DMS 273 (cell line): ENCODE results near the gene KCNMB4.
"Not testable (repeated sequence)": the region's sequence is repeated elsewhere in the genome, so short reads cannot be mapped to it uniquely, and the experiment has no call there.

Experiments
- DNase-seq: peaks from one replicate; lab custom pipeline; 2025; ENCODE audit not compliant: unreplicated experiment; lab: John Stamatoyannopoulos, UW

KCNMB4 gene

DNA sequence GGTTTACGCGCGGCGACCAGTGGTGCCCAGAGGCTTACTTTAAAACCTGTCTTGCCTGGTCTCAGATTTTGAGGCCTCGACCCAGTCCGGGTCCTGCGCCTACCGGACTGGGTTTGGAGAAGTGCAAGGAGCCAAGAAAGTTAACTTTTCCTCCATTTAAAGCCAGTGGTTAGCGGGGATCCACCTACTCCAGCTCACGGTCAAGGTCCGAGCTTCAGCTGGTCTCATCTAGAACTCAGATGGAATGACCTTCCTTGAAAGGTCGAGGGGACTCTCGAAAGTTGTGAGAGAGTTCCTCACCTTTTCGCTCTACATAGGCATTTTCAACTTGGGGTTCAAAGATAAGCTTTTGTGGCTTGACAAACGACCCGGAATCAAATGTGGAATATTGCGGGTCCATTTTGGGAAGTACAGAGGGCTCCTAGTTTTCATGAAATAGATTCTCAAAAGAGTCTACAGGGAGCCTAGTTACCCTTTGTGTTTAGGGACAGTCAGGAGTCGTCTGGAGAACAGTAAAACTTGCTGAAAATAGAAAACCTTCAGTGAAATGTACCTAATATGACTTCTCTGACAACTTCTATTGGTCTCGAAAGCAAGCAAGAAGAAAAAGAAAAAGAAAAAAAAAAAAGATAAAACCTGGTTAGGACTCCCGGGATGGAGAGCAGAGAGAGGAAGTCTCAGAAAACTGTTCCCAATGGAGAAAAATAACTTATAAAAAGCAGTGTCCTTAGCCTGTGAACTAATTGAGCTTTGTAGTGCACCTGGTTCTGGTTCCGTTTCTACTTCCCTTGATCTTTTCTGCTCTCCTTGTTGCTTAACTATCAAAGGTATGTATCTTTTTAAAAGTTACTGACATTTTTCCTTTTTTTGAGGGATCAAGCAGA lies 1.4 kb downstream of the KCNMB4 start:
- DNase-seq: peak; percentile 46

- DNase-seq: no peak
Observed at GRCh38 chr12:70372881-70373280, 6.8 kb downstream of the KCNMB4 start.

DNA sequence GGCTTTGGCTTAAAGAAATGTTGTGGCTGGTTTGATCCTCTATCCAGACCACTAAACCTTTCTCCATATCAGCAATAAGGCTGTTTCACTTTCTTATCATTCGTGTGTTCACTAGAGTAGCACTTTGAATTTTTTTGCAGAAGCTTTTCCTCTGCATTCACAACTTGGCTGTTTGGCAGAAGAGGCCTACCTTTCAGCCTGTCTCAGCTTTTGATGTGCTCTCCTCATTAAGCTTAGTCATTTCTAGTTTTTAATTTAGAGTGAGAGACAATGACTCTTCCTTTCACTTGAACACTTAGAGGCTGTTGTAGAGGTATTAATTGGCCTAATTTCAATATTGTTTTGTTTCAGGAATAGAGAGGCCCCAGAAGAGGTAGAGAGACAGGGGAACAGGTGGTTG lies 13.8 kb downstream of the KCNMB4 start:
- no peak for DNase-seq

GRCh38 chr12:70383484-70383883 lies 17.4 kb downstream of the KCNMB4 start:
- no peak for DNase-seq

DNA sequence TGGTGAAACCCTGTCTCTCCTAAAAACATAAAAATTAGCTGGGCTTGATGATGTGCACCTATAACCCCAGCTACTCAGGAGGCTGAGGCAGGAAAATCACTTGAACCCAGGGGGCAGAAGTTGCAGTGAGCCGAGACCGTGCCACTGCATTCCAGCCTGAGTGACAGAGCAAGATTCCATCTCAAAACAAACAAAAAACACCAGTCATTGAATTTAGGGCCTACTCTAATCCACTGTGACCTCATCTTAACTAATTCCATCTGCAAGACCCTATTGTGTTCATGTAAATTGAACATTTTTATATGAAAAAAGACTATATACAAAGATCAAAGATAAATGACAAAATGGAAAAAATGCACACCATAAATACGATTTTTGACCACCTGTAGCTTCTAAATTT lies 17.8 kb downstream of the KCNMB4 start:
- DNase-seq: no peak

GRCh38 chr12:70386771-70387170 lies 20.7 kb downstream of the KCNMB4 start:
- DNase-seq: no peak

DNA sequence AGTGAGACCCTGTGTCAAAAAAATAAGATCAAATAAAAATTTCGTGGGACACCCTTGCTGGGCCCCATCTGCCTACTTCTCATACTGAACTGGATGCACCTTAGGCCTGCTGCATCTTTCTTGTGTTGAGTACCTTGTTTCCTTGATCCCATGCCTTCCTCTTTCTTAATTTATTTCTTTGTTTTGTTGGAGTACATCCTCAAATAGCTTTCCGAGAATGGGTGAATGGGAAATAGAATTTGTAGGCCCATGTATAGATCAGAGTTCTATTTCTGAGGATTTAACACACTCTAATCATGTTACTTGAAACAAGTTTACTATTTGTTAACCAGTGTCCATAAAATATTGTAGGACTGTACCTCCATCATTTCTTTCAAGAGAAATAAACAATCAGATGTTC lies 23.6 kb downstream of the KCNMB4 start:
- DNase-seq: no peak

DNA sequence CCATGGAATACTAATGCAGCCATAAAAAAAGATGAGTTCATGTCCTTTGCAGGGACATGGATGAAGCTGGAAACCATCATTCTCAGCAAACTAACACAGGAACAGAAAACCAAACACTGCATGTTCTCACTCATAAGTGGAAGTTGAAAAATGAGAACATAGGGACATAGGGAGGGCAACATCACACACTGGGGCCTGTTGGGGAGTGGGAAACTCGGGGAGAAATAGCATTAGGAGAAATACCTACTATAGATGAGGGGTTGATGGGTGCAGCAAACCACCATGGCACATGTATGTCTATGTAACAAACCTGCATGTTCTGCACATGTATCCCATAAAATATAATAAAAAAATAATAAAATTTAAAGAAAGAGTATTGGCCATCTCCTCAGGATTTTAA lies 26.5 kb downstream of the KCNMB4 start:
- not testable (repeated sequence) for DNase-seq

DNA sequence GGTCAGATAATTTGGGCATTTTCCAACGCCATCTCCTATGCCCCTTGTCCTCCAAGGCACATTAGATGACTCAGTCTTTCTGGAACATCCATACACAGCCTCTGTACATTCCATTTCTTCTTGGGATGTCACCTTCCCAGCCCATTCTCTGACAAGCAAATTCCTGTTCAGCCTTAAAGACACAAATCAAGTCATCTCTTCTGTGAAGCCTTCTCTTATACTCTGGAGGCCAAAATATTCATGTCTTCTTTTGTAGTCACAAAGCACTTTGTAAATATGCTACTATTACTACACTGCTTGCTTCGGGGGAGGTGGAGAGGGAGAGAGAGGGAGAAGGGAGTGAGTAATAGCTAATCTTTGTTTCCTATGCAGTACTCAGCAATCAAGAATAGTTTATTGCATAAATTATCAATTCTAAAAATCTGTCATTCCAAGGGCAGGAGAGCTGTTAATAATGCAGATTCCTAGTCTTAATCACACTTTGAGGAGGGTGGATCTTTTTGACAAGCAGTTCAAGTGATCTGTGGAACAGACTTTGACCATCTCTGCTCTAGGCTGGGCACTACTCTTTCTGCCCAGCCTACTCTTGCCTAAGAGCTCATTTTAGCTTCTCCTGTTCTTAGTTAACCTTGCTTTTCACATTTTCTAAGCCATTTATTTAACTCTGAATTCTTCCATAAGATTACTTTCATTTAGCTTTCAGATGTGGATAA lies 27.9 kb downstream of the KCNMB4 start:
- DNase-seq: no peak

DNA sequence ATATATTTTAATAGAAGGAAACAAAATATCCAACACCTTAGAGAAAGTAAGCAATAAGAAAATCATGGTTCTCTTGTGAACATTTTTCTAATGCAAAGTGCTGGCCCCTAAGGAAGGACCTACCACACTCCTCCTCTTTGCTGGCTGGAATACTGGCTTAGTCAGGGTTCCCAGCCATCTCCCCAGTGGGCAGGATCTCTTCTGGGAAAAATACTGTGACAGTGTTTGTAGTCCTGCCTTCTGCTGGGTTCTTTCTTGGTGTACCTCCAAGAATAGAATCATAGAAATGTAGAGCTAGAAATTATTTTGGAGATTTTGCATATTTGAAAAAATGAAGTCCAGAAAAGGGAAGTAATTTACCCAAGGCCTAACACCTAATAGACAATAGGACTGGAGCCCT lies 31.9 kb downstream of the KCNMB4 start:
- DNase-seq: no peak

DNA sequence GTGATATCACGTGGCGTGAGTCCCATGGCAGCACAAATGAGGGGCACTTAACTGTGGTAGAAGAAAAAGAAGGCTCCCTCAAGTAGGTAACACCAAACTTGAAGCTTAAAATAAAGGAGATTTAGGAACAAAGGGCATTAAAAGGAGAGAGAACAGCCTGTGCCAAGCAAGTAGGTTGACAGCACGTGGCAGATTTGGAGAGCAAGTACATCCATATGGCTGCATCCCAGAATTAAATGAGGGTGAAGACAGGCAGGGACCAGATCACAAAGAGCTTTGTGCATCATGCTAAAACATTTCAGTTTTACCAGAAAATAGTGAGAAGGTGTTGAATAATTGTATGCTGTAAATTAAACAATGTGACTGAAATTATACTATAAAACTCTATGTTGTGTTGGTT lies 32.8 kb downstream of the KCNMB4 start:
- DNase-seq: no peak

GRCh38 chr12:70399311-70399710 lies 33.2 kb downstream of the KCNMB4 start:
- no peak for DNase-seq

DNA sequence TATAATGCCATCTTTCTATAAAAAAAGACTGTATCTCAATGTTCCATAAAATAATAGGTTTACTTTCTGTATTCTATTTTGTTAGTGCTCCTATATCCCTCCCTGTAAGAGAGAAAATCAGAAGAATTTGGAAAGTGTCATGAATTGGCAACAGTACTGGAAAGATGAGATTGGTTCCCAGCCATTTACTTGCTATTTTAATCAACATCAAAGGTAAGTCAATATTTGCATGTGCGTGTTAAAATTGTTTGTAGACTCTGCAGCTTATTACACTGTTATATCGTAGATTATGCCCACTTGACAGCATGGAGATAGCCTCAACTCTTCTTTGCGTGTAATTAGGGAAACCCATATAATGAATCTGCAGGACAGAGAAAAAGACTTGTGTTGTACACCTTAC lies 34.0 kb downstream of the KCNMB4 start:
- DNase-seq: no peak

DNA sequence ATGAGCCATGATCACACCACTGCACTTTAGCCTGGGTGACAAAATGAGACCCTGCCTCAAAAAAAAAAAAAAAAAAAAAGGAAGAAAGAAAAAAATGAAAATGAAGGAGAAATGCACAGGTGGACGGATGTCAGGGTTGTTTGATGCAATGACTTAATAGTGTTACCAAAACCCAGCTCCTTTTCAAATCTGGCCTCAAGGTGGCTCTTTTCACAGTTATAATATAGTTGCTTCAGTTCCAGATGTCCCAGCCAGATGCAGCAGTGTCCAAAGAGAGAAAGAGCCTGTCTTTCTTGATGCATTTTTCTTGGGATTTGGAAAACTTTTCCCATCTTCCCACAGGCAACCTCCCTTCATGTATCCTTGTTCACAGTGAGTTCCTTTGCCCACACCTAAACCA lies 36.5 kb downstream of the KCNMB4 start:
- DNase-seq: no peak

DNA sequence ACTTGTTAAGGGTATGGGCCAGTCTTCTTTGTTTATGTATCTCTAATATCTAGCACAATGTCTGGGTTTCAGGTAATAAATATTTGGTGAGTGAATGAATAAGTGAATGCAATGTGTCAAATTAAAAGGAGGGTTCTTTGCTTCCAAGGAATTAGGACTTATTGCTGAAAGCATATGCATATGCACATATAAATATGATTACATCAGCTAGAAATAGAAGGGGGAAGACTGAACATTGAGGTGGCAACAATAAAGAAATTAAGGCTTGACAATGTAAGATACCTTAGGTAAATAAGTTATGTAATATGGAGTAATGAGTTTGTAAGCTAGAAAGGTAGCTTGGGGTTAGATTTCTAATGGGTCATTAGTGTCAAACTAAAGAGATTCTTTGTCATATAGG lies 37.7 kb downstream of the KCNMB4 start:
- no peak for DNase-seq

DNA sequence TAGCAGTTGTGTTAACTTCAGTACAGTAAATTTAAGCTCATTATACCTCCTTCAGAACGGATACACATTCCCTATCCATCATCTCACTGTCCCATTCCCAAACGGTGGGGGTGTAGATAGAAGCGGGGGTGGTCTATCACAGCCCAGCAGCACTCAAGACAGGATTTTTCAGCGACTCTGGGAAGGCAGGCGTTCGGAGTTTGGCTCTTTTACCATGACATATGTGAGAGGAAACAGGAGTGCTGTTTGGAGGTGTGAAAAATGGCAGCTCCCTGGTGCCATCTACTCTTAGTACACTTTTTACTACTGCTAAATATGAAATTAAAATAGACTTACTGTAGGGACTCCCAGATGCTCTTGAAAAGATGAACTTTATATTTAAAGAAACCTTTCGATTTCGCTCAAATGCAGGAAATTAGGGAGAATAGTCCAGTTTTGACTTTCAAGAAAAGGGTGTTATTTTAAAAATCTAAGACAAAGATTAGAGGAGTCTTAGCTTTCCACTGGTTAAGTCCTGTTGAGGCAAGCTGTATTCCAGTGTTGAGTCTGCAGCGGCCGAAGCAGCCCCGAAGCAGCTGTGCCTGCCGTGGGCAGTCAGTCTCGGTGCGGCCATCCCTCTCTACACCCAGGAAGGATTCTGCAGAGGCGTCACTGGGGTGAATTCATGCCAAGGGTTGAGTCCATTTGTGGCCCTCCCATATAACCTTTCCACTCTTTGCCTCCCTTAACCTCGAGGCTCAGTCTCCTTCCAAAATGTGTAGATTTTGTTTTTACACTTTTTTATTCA lies 42.1 kb downstream of the KCNMB4 start:
- no peak for DNase-seq

DNA sequence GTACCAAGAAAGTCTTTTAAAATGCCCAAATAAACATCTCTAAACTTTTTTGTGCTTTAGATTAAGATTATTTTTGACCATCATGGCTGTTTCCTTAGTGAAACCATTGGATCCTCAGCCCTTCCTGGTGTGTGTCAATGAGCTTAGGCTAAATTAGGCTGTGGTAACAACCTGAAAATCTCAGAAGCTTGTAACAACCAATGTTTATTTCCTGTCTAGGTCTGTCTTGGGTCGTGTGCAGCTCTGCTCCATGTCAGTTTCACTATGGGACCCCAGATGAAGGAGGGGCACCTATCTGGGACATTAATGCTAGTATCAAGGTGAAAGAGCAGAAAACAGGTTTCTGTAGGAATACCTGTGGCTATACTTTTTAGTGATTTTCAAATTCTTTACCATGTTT lies 49.9 kb downstream of the KCNMB4 start:
- no peak for DNase-seq

DNA sequence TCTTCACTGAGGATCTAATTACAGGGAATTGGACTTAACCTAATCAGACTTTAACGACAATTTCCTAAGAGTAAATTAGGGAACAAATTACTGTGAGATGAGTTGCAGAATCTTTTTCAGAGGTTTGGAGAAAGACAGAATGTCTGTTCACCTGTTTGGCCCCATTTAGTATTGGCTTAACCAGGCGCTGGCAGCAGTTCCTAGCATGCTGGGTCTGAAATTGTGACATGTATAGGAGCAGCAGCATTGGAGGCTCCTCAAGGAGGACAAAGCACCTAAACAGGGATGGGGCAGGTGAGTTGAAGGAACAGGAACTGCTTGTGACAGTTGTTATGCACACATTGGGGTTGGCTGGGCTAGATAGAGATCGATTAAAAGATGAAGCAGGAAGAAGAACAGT lies 51.0 kb downstream of the KCNMB4 start:
- DNase-seq: no peak

DNA sequence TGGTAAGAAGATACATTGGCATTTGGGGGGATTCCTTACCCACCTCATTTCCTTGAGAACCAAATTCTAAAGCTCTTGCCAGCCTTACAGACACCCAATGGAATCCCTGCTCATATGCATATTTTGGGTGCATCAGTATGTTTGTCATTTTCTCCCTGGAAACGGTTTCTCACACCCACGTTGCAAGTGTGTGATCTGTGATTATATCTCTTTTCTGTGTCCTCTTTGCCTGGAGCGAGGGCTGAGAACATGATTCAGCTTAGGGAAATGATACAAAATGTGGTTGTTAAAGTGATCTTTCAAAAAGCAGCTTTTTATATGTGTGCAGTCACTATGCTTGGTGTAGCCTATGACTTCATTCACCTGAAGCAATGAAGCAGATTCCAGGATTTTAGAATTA lies 52.0 kb downstream of the KCNMB4 start:
- DNase-seq: no peak

DNA sequence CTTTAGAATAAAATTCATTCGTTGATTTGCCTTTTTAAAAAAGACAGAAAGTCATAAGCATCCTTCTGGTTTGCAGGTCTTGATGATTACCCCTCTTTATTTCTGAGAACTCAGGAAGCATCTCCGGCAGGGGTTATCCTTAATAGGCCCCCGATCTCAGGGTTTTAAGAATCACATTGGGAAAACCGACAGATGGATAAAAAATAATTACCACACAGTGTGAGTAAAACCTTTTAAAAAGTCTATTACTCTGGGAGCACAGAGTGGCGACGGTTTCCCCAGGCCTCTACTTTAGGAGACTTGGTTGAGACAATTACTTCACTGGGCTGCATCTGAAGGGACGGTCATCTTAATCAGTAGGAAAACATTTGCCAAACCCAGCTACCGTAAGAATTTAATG lies 56.5 kb downstream of the KCNMB4 start:
- no peak for DNase-seq

GRCh38 chr12:70426620-70427019 lies 60.5 kb downstream of the KCNMB4 start:
- no peak for DNase-seq

GRCh38 chr12:70427611-70428010 lies 61.5 kb downstream of the KCNMB4 start:
- DNase-seq: no peak
